ENCODE results near the gene MAP3K2.

DNA sequence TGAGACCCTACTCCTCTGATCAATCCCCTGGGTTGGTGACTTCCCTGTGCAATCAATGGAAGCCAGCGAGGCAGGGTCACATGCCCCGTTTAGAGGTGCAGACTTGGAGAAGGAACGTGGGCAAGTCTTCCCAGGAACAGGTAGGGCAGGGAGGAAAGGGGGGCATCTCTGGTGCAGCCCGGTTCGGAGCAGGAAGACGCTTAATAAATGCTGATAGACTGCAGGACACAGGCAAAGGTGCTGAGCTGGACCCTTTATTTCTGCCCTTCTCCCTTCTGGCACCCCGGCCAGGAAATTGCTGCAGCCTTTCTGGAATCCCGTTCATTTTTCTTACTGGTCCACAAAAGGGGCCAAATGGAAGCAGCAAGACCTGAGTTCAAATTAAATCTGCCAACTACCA is 29.6 kb upstream of the MAP3K2 start:
- no peak for TF ChIP-seq CTCF (IDR thresholded peaks at IDR 0.05 in 4 of 5, conservative IDR thresholded peaks at IDR 0.05 in 1 of 5)
- TF ChIP-seq POLR2A (IDR thresholded peaks at IDR 0.05) = no peak

Measured in gastrocnemius medialis (tissue), 4 donors.